Naive thymus-derived CD4-positive, alpha-beta T cell (primary cell): ENCODE data around the gene BAIAP3. TPM values are rescaled to one million over a fixed set of nuclear protein-coding genes. Genes with fewer than 3 reads are reported as not detected.

ENCODE experiments used
- ATAC-seq: fragments of 150-1000 bp; cut with Tn5 transposase; 2 replicates; pipeline ENCODE4 v1.10.0; 2021; ENCODE audit warnings: mild to moderate bottlenecking, moderate library complexity
- CTCF ChIA-PET: fragments of 350-600 bp; sonication (Branson Sonifier 250); formaldehyde crosslinking; loops from one replicate; lab custom pipeline; 2021; ENCODE audit warnings: antibody characterized with exemption; lab: Charles Lee
- POLR2A ChIA-PET: fragments of 350-600 bp; sonication (Branson Sonifier 250); formaldehyde crosslinking; loops from one replicate; lab custom pipeline; 2021; ENCODE audit warnings: antibody characterized with exemption, inconsistent platforms; lab: Charles Lee
- DNase-seq, 9 donors: peaks; one replicate each; pipeline versions ENCODE4 v3.0.0 to v3.0.0-alpha.2; 2020 to 2022; ENCODE audit warnings: mixed read lengths in 1 of 9
- H3K27ac ChIP-seq: one replicate; pipeline ENCODE4 v1.7.0; 2013; ENCODE audit warnings: mild to moderate bottlenecking, low read depth, low read length, moderate library complexity
- H3K27me3 ChIP-seq, 2 donors: one replicate each; pipeline ENCODE4 v1.7.0; 2013; ENCODE audit warnings: low read length in 2 of 2, mild to moderate bottlenecking in 2 of 2, moderate library complexity in 2 of 2; ENCODE audit not compliant: control insufficient read depth in 2 of 2, insufficient read depth in 2 of 2
- H3K36me3 ChIP-seq, 3 experiments: 1 replicate in 2 of 3; 2 replicates in 1 of 3; pipeline ENCODE4 v1.7.0; 2013; ENCODE audit warnings: low read length in 3 of 3, mild to moderate bottlenecking in 3 of 3, moderate library complexity in 1 of 3; ENCODE audit not compliant: insufficient read depth in 3 of 3, control insufficient read depth in 2 of 3
- H3K4me1 ChIP-seq, 2 donors: one replicate each; pipeline ENCODE4 v1.7.0; 2013; ENCODE audit warnings: low read length in 2 of 2, mild to moderate bottlenecking in 2 of 2, moderate library complexity in 1 of 2; ENCODE audit not compliant: control insufficient read depth in 2 of 2, insufficient read depth in 2 of 2
- H3K4me3 ChIP-seq: 2 replicates; pipeline ENCODE4 v1.7.0; 2013; ENCODE audit warnings: mild to moderate bottlenecking, low read length
- H3K9me3 ChIP-seq, 3 experiments: 1 replicate in 2 of 3; 2 replicates in 1 of 3; pipeline ENCODE4 v1.7.0; 2013; ENCODE audit warnings: low read length in 3 of 3; ENCODE audit not compliant: control insufficient read depth in 2 of 3
- H3K27ac Mint-ChIP-seq, 9 donors: one replicate each; pipeline ENCODE4 v1.8.0; 2020 to 2022; ENCODE audit warnings: mixed read lengths in 9 of 9, mild to moderate bottlenecking in 8 of 9, moderate library complexity in 5 of 9, inconsistent platforms in 2 of 9
- H3K27me3 Mint-ChIP-seq, 5 donors: one replicate each; pipeline ENCODE4 v1.8.0; 2021 to 2022; ENCODE audit warnings: mixed read lengths in 5 of 5, mild to moderate bottlenecking in 1 of 5
- H3K36me3 Mint-ChIP-seq, 5 donors: one replicate each; pipeline ENCODE4 v1.8.0; 2020 to 2022; ENCODE audit warnings: mixed read lengths in 5 of 5, mild to moderate bottlenecking in 3 of 5, inconsistent platforms in 1 of 5
- H3K4me1 Mint-ChIP-seq, 7 donors: one replicate each; pipeline ENCODE4 v1.8.0; 2020 to 2022; ENCODE audit warnings: mixed read lengths in 7 of 7, mild to moderate bottlenecking in 3 of 7, inconsistent platforms in 1 of 7
- H3K4me3 Mint-ChIP-seq, 10 donors: one replicate each; pipeline ENCODE4 v1.8.0; 2020 to 2022; ENCODE audit warnings: mild to moderate bottlenecking in 10 of 10, mixed read lengths in 10 of 10, moderate library complexity in 6 of 10, inconsistent platforms in 2 of 10
- H3K9me3 Mint-ChIP-seq, 11 donors: one replicate each; pipeline ENCODE4 v1.8.0; 2020 to 2022; ENCODE audit warnings: mixed read lengths in 11 of 11, mild to moderate bottlenecking in 4 of 11, inconsistent platforms in 1 of 11, moderate library complexity in 1 of 11
- intact Hi-C, 2 donors: fragments of 100-400 bp; cut with micrococcal nuclease; formaldehyde crosslinking; loops; one replicate each; pipeline ENCODE4 v1.15.1; 2023
- polyA plus RNA-seq, 2 donors: library from polyadenylated mRNA; unstranded; fragments of 300-500 nt; fragmentation: Illumina TruSeq; gene quantifications; one replicate each; pipeline ENCODE4 v1.2.3, GENCODE V29; 2021
- total RNA-seq, 6 experiments: library from RNA in 5 of 6; stranded (reverse) in 5 of 6; gene quantifications; 1 replicate in 5 of 6; 2 replicates in 1 of 6; pipeline ENCODE4 v1.2.3 and lab custom pipeline; 2021 to 2026

Gene BAIAP3
- total and polyA plus RNA-seq, 7 experiments from 2014 or later, result 0.20 to 7.5 (median 1.1) TPM

DNA sequence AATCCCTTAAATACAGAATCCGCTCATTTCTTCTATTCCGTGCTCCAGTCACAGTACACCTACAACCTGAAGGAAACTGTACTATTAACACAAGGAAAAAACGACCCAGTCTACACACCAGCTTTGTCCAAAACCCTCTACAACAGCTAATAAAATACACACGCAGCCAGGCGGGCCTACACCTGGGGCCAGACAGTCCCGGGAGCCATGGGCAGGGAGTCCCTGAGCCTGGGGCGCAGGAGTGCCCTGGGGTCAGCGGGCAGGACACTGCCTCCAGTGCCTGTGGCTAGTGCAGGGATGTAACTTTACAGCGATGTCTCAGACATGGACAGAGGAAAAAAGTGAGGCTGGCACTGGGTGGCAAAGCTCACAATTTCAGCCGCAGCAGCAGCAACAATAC is 46.8 kb downstream of the BAIAP3 start:
- Mint-ChIP-seq H3K27me3 (no peaks in the 10 kb centered on the region), H3K4me3 (peak overlapping the region; percentile 76 to 88 (median 80)), H3K27ac (peak overlapping the region in 6 of 9 donors; percentile 15 to 79 (median 62)), H3K36me3 (peaks cover 0 to 6% (median 0%) of the 10 kb centered on the region in 5 donors), H3K4me1 (peaks cover 6 to 18% (median 15%) of the 10 kb centered on the region in 7 donors), H3K9me3 (no peaks in the 10 kb centered on the region)
- Histone ChIP-seq H3K27ac (no peak overlapping the region), H3K4me3 (no peak overlapping the region), H3K27me3 (no peaks in the 10 kb centered on the region), H3K4me1 (no peaks in the 10 kb centered on the region), H3K36me3 (peaks cover 0 to 64% (median 0%) of the 10 kb centered on the region in 3 experiments), H3K9me3 (no peaks in the 10 kb centered on the region)
- ChIA-PET POLR2A (interaction anchor here (0.6 to 1.5 kb wide), 4 partner anchors 41 to 71 kb away, joined by 3 to 4 read pairs (median 3); partner anchors contain the start of genes UBE2I and UQCC4), CTCF (interaction anchor here (0.7 kb wide), 2 partner anchors 17 to 1336 kb away, joined by 3 read pairs; no protein-coding TSS in a partner anchor)
- DNase-seq, result no peak
- intact Hi-C loops, result no loop called here
- ATAC-seq, result no peak

- Histone ChIP-seq H3K27me3 (no peaks in the 10 kb centered on the region), H3K4me1 (no peaks in the 10 kb centered on the region), H3K4me3 (no peak overlapping the region), H3K9me3 (no peaks in the 10 kb centered on the region), H3K27ac (no peak overlapping the region), H3K36me3 (peaks cover 0 to 57% (median 0%) of the 10 kb centered on the region in 3 experiments)
- DNase-seq (no peak), ATAC-seq (no peak)
- H3K27me3 Mint-ChIP-seq, result no peaks in the 10 kb centered on the region
- no peaks in the 10 kb centered on the region for H3K9me3 Mint-ChIP-seq
- intact Hi-C loops, result no loop called here
- no peak overlapping the region for H3K4me3 Mint-ChIP-seq
- H3K27ac Mint-ChIP-seq, result peak overlapping the region in 1 of 9 donors; percentile 12
- peaks cover 0 to 3% (median 0%) of the 10 kb centered on the region in 5 donors for H3K36me3 Mint-ChIP-seq
- POLR2A ChIA-PET, result no interaction called here
- peaks cover 6 to 18% (median 15%) of the 10 kb centered on the region in 7 donors for H3K4me1 Mint-ChIP-seq
- CTCF ChIA-PET, result no interaction called here
Measured at GRCh38 chr16:1381612-1382406, 48.4 kb downstream of the BAIAP3 start.

DNA sequence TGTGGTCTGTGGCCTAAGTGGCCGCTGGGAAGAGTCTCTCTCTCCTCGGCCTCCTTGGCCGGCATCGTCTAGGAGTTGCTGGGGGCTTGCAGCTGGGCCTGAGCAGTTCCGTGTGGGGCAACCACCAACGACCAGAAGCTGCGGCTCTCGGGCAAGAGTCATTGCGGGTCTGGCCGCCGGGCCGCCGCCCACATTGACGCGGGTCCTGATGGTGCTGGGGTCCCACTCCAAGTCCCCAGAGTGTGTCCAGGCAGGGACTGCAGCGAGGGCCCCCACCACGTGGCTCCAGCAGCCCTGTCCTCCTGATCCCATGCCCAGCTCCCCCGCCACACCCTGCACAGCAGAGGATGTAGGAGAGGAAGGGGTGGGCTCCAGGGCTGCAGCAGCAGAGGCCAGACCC is 50.1 kb downstream of the BAIAP3 start:
- Mint-ChIP-seq H3K4me1 (peaks cover 6 to 11% (median 9%) of the 10 kb centered on the region in 7 donors), H3K27ac (no peak overlapping the region), H3K36me3 (peaks cover 0 to 3% (median 0%) of the 10 kb centered on the region in 5 donors), H3K27me3 (no peaks in the 10 kb centered on the region), H3K9me3 (no peaks in the 10 kb centered on the region), H3K4me3 (no peak overlapping the region)
- Histone ChIP-seq H3K4me1 (no peaks in the 10 kb centered on the region), H3K27me3 (no peaks in the 10 kb centered on the region), H3K9me3 (no peaks in the 10 kb centered on the region), H3K36me3 (peaks cover 0 to 64% (median 0%) of the 10 kb centered on the region in 3 experiments), H3K4me3 (no peak overlapping the region), H3K27ac (no peak overlapping the region)
- DNase-seq (no peak), ATAC-seq (no peak)
- POLR2A ChIA-PET, result no interaction called here
- intact Hi-C loops, result no loop called here
- CTCF ChIA-PET, result no interaction called here

- peaks cover 0 to 76% (median 0%) of the 10 kb centered on the region in 3 experiments for H3K36me3 ChIP-seq
- ChIA-PET POLR2A (no interaction called here), CTCF (no interaction called here)
- Mint-ChIP-seq H3K4me3 (no peak overlapping the region), H3K36me3 (peaks cover 0 to 4% (median 0%) of the 10 kb centered on the region in 5 donors), H3K4me1 (peaks cover 1 to 3% (median 2%) of the 10 kb centered on the region in 7 donors), H3K9me3 (no peaks in the 10 kb centered on the region), H3K27me3 (no peaks in the 10 kb centered on the region), H3K27ac (no peak overlapping the region)
- H3K4me1 ChIP-seq, result no peaks in the 10 kb centered on the region
- no peak overlapping the region for H3K4me3 ChIP-seq
- no peak for ATAC-seq
- H3K27me3 ChIP-seq, result no peaks in the 10 kb centered on the region
- intact Hi-C loops, result no loop called here
- DNase-seq, result no peak
- H3K27ac ChIP-seq, result no peak overlapping the region
- no peaks in the 10 kb centered on the region for H3K9me3 ChIP-seq
Measured at GRCh38 chr16:1385232-1385631, 51.8 kb downstream of the BAIAP3 start.

DNA sequence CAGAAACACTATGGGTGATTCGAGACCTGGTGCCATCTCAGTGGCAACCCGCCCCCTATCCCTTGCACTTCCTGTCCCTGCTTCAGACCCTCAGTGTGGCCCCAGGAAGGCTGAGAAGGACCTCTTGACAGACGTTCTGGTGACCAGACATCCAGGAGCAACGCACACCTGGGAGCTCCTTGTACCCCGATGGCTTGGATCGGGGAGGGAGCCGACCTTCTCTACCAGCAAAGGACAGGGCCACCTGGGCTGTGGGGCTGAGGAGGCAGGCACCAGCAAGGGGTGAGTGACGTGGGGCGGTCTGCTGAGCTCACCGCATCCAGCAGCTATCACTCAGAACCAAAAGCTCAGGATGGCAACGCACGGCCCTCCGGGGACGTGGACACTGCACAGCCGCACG is 53.9 kb downstream of the BAIAP3 start:
- peaks cover 0 to 79% (median 0%) of the 10 kb centered on the region in 3 experiments for H3K36me3 ChIP-seq

GRCh38 chr16:1389762-1390161 is 56.3 kb downstream of the BAIAP3 start:
- peaks cover 0 to 19% (median 0%) of the 10 kb centered on the region in 5 donors for H3K36me3 Mint-ChIP-seq
- CTCF ChIA-PET, result no interaction called here
- H3K4me3 Mint-ChIP-seq, result no peak overlapping the region
- Histone ChIP-seq H3K9me3 (no peaks in the 10 kb centered on the region), H3K4me1 (no peaks in the 10 kb centered on the region), H3K27ac (no peak overlapping the region), H3K4me3 (no peak overlapping the region), H3K27me3 (no peaks in the 10 kb centered on the region), H3K36me3 (peaks cover 0 to 82% (median 4%) of the 10 kb centered on the region in 3 experiments)
- no peaks in the 10 kb centered on the region for H3K27me3 Mint-ChIP-seq
- ATAC-seq, result no peak
- peaks cover 0 to 2% (median 0%) of the 10 kb centered on the region in 11 donors for H3K9me3 Mint-ChIP-seq
- intact Hi-C loops, result no loop called here
- H3K27ac Mint-ChIP-seq, result no peak overlapping the region
- no peak for DNase-seq
- POLR2A ChIA-PET, result no interaction called here
- peaks cover 0 to 4% (median 0%) of the 10 kb centered on the region in 7 donors for H3K4me1 Mint-ChIP-seq

More for the DNA sequence above, 53.9 kb downstream of the BAIAP3 start:
- H3K4me3 ChIP-seq, result no peak overlapping the region
- H3K27ac ChIP-seq, result no peak overlapping the region
- no peaks in the 10 kb centered on the region for H3K4me1 ChIP-seq
- no peaks in the 10 kb centered on the region for H3K27me3 Mint-ChIP-seq
- peaks cover 0 to 2% (median 0%) of the 10 kb centered on the region in 11 donors for H3K9me3 Mint-ChIP-seq
- H3K27ac Mint-ChIP-seq, result no peak overlapping the region
- intact Hi-C loops, result no loop called here
- no peaks in the 10 kb centered on the region for H3K27me3 ChIP-seq
- no peaks in the 10 kb centered on the region for H3K9me3 ChIP-seq
- peaks cover 0 to 4% (median 0%) of the 10 kb centered on the region in 7 donors for H3K4me1 Mint-ChIP-seq
- DNase-seq, result no peak
- CTCF ChIA-PET, result no interaction called here
- H3K4me3 Mint-ChIP-seq, result no peak overlapping the region
- H3K36me3 Mint-ChIP-seq, result peaks cover 0 to 11% (median 0%) of the 10 kb centered on the region in 5 donors
- POLR2A ChIA-PET, result no interaction called here
- ATAC-seq, result no peak
